ENCODE measurements around the gene ATP8A2. TPM values are rescaled to one million over a fixed set of nuclear protein-coding genes. Genes with fewer than 3 reads are reported as not detected.

The ATP8A2 gene
- total RNA-seq, 4 donors from 2014 or later: 0.29 to 0.65 (median 0.46) TPM

- no peak overlapping the region for H3K27ac ChIP-seq (replicated peaks in 1 of 4)
- H3K4me1 ChIP-seq: no peaks in the 10 kb centered on the region
- WGBS: 31% methylated on average over 2 of the region's 2 CpGs
- TF ChIP-seq CTCF (IDR thresholded peaks at IDR 0.05) (no peak), POLR2A (IDR thresholded peaks at IDR 0.05; ENCODE audit: low read depth) (no peak), EP300 (IDR thresholded peaks at IDR 0.05) (no peak), POLR2AphosphoS5 (IDR thresholded peaks at IDR 0.05) (no peak)
- DNase-seq (ENCODE audit: extremely low spot score): no peak
- no peaks in the 10 kb centered on the region for H3K9me3 ChIP-seq
- intact Hi-C loops (cut with DNase I): no loop called here
- H3K27me3 ChIP-seq: peaks cover 0 to 13% (median 0%) of the 10 kb centered on the region in 4 donors
- H3K4me3 ChIP-seq: no peak overlapping the region
- no peaks in the 10 kb centered on the region for H3K36me3 ChIP-seq
Observed at GRCh38 chr13:25602176-25602575, 230.4 kb downstream of the ATP8A2 start.

- H3K27me3 ChIP-seq: peaks cover 0 to 13% (median 0%) of the 10 kb centered on the region in 4 donors
- no peaks in the 10 kb centered on the region for H3K4me1 ChIP-seq
- WGBS: 90% methylated on average over 1 of the region's 1 CpG
- no peaks in the 10 kb centered on the region for H3K36me3 ChIP-seq
- H3K4me3 ChIP-seq: no peak overlapping the region
- TF ChIP-seq POLR2AphosphoS5 (IDR thresholded peaks at IDR 0.05): no peak
- no peaks in the 10 kb centered on the region for H3K9me3 ChIP-seq
- no peak overlapping the region for H3K27ac ChIP-seq (replicated peaks in 1 of 4)
- intact Hi-C loops (cut with DNase I): no loop called here
- no peak for DNase-seq (ENCODE audit: extremely low spot score)
Observed at GRCh38 chr13:25604106-25604505, 232.3 kb downstream of the ATP8A2 start.

- WGBS: 80% methylated on average over 7 of the region's 7 CpGs
- H3K4me1 ChIP-seq: no peaks in the 10 kb centered on the region
- H3K4me3 ChIP-seq: no peak overlapping the region
- intact Hi-C loops (cut with DNase I): no loop called here
- peaks cover 0 to 13% (median 0%) of the 10 kb centered on the region in 4 donors for H3K27me3 ChIP-seq
- H3K36me3 ChIP-seq: no peaks in the 10 kb centered on the region
- DNase-seq (ENCODE audit: extremely low spot score): no peak
- no peaks in the 10 kb centered on the region for H3K9me3 ChIP-seq
- no peak for TF ChIP-seq EP300 (IDR thresholded peaks at IDR 0.05)
- no peak for TF ChIP-seq POLR2AphosphoS5 (IDR thresholded peaks at IDR 0.05)
- TF ChIP-seq POLR2A (IDR thresholded peaks at IDR 0.05; ENCODE audit: low read depth): no peak
- no peak for TF ChIP-seq CTCF (IDR thresholded peaks at IDR 0.05)
- H3K27ac ChIP-seq (replicated peaks in 1 of 4): no peak overlapping the region
Observed at GRCh38 chr13:25607096-25607495, 235.3 kb downstream of the ATP8A2 start.

- no peak for DNase-seq (ENCODE audit: extremely low spot score)
- TF ChIP-seq POLR2AphosphoS5 (IDR thresholded peaks at IDR 0.05) (no peak), CTCF (IDR thresholded peaks at IDR 0.05) (no peak), EP300 (IDR thresholded peaks at IDR 0.05) (no peak), POLR2A (IDR thresholded peaks at IDR 0.05; ENCODE audit: low read depth) (no peak)
- Histone ChIP-seq H3K4me3 (no peak overlapping the region), H3K27ac (replicated peaks in 1 of 4) (no peak overlapping the region), H3K4me1 (no peaks in the 10 kb centered on the region), H3K36me3 (no peaks in the 10 kb centered on the region), H3K9me3 (no peaks in the 10 kb centered on the region), H3K27me3 (peaks cover 0 to 5% (median 0%) of the 10 kb centered on the region in 4 donors)
- WGBS: 52% methylated on average over 2 of the region's 2 CpGs
- intact Hi-C loops (cut with DNase I): no loop called here
Observed at GRCh38 chr13:25608181-25608580, 236.4 kb downstream of the ATP8A2 start.

GRCh38 chr13:25616674-25617073, 244.9 kb downstream of the ATP8A2 start:
- no peak for DNase-seq (ENCODE audit: extremely low spot score)
- Histone ChIP-seq H3K36me3 (no peaks in the 10 kb centered on the region), H3K4me3 (no peak overlapping the region), H3K4me1 (no peaks in the 10 kb centered on the region), H3K27ac (replicated peaks in 1 of 4) (no peak overlapping the region), H3K27me3 (no peaks in the 10 kb centered on the region), H3K9me3 (no peaks in the 10 kb centered on the region)
- intact Hi-C loops (cut with DNase I): no loop called here
- WGBS: 53% methylated on average over 1 of the region's 1 CpG
- no peak for TF ChIP-seq POLR2A (IDR thresholded peaks at IDR 0.05; ENCODE audit: low read depth)
- no peak for TF ChIP-seq CTCF (IDR thresholded peaks at IDR 0.05)
- no peak for TF ChIP-seq EP300 (IDR thresholded peaks at IDR 0.05)
- TF ChIP-seq POLR2AphosphoS5 (IDR thresholded peaks at IDR 0.05): no peak
